Calu3 (cell line): ENCODE results near the gene MACROD2. TPM values are rescaled to one million over a fixed set of nuclear protein-coding genes. Genes with fewer than 3 reads are reported as not detected.
"Not testable (repeated sequence)": the region's sequence is repeated elsewhere in the genome, so short reads cannot be mapped to it uniquely, and the experiment has no call there.

ENCODE experiments used
- BruUV-seq: library from RNA; stranded (reverse); fragments of 400-500 nt; replicated peaks from 2 replicates; lab custom pipeline; 2021; lab: Mats Ljungman, UMichigan
- CTCF ChIA-PET: fragments of 300-600 bp; sonication (Branson Sonifier 250); formaldehyde crosslinking; loops from one replicate; lab custom pipeline; 2022; ENCODE audit warnings: antibody characterized with exemption; lab: Charles Lee
- DNase-seq: peaks from one replicate; pipeline ENCODE4 v3.0.0; 2022
- H3K27ac Mint-ChIP-seq: one replicate; pipeline ENCODE4 v1.8.0; 2022; ENCODE audit warnings: mixed read lengths; ENCODE audit not compliant: unreplicated experiment
- H3K27me3 Mint-ChIP-seq: one replicate; pipeline ENCODE4 v1.8.0; 2022; ENCODE audit warnings: mixed read lengths; ENCODE audit not compliant: unreplicated experiment
- H3K36me3 Mint-ChIP-seq: one replicate; pipeline ENCODE4 v1.8.0; 2022; ENCODE audit warnings: mild to moderate bottlenecking, moderate library complexity, mixed read lengths; ENCODE audit not compliant: insufficient read depth, unreplicated experiment
- H3K4me1 Mint-ChIP-seq: one replicate; pipeline ENCODE4 v1.8.0; 2022; ENCODE audit warnings: mild to moderate bottlenecking, low read depth, mixed read lengths; ENCODE audit not compliant: unreplicated experiment
- H3K4me3 Mint-ChIP-seq: one replicate; pipeline ENCODE4 v1.8.0; 2022; ENCODE audit warnings: mild to moderate bottlenecking, low read depth, moderate library complexity, mixed read lengths; ENCODE audit not compliant: unreplicated experiment
- H3K9me3 Mint-ChIP-seq: one replicate; pipeline ENCODE4 v1.8.0; 2022; ENCODE audit warnings: low read depth, mixed read lengths; ENCODE audit not compliant: unreplicated experiment
- CTCF ChIP-seq: fragments of 200-600 bp; IDR thresholded peaks from one replicate; pipeline ENCODE4 v1.8.0; 2022; ENCODE audit warnings: antibody characterized with exemption; ENCODE audit not compliant: unreplicated experiment
- intact Hi-C: fragments of 100-400 bp; cut with micrococcal nuclease; formaldehyde crosslinking; loops from one replicate; pipeline ENCODE4 v1.10.0; 2022; ENCODE audit not compliant: unreplicated experiment
- total RNA-seq: library from RNA; stranded (reverse); gene quantifications from 2 replicates; pipeline ENCODE4 v1.2.3, GENCODE V29; 2022

MACROD2 gene
- total RNA-seq, 1 experiment from 2014 or later = 29.4 TPM

GRCh38 chr20:16011519-16011918 is 2016.2 kb downstream of the MACROD2 start:
- CTCF ChIA-PET = no interaction called here
- TF ChIP-seq CTCF = no peak
- BruUV-seq = no TSS peak
- no peak overlapping the region for H3K4me3 Mint-ChIP-seq
- no peaks in the 10 kb centered on the region for H3K36me3 Mint-ChIP-seq
- no peak for DNase-seq
- H3K4me1 Mint-ChIP-seq = no peaks in the 10 kb centered on the region
- intact Hi-C loops = no loop called here
- H3K27ac Mint-ChIP-seq = no peak overlapping the region
- H3K9me3 Mint-ChIP-seq = no peaks in the 10 kb centered on the region
- no peaks in the 10 kb centered on the region for H3K27me3 Mint-ChIP-seq

- CTCF ChIA-PET, H3K9me3 Mint-ChIP-seq, BruUV-seq, DNase-seq, H3K27me3 Mint-ChIP-seq, intact Hi-C loops, H3K4me3 Mint-ChIP-seq, H3K36me3 Mint-ChIP-seq, H3K4me1 Mint-ChIP-seq, H3K27ac Mint-ChIP-seq: not testable (repeated sequence)
Measured at GRCh38 chr20:16012934-16013333, 2017.6 kb downstream of the MACROD2 start.

GRCh38 chr20:16013631-16014030 is 2018.3 kb downstream of the MACROD2 start:
- Mint-ChIP-seq H3K36me3 (no peaks in the 10 kb centered on the region), H3K27me3 (no peaks in the 10 kb centered on the region), H3K27ac (no peak overlapping the region), H3K9me3 (peaks cover 2% of the 10 kb centered on the region), H3K4me3 (no peak overlapping the region), H3K4me1 (peaks cover 6% of the 10 kb centered on the region)
- no peak for TF ChIP-seq CTCF
- no peak for DNase-seq
- intact Hi-C loops = no loop called here
- no TSS peak for BruUV-seq
- CTCF ChIA-PET = no interaction called here

- no TSS peak for BruUV-seq
- H3K4me1 Mint-ChIP-seq = peaks cover 12% of the 10 kb centered on the region
- intact Hi-C loops = no loop called here
- no peaks in the 10 kb centered on the region for H3K27me3 Mint-ChIP-seq
- DNase-seq = no peak
- peaks cover 2% of the 10 kb centered on the region for H3K9me3 Mint-ChIP-seq
- no peak overlapping the region for H3K4me3 Mint-ChIP-seq
- H3K36me3 Mint-ChIP-seq = no peaks in the 10 kb centered on the region
- CTCF ChIA-PET = no interaction called here
- TF ChIP-seq CTCF = no peak
- no peak overlapping the region for H3K27ac Mint-ChIP-seq
Measured at GRCh38 chr20:16014436-16014835, 2019.1 kb downstream of the MACROD2 start.

- DNase-seq = no peak
- Mint-ChIP-seq H3K9me3 (peaks cover 2% of the 10 kb centered on the region), H3K36me3 (no peaks in the 10 kb centered on the region), H3K4me3 (no peak overlapping the region), H3K27ac (no peak overlapping the region), H3K27me3 (no peaks in the 10 kb centered on the region), H3K4me1 (peaks cover 12% of the 10 kb centered on the region)
- intact Hi-C loops = no loop called here
- CTCF ChIA-PET = no interaction called here
- no TSS peak for BruUV-seq
- no peak for TF ChIP-seq CTCF
Measured at GRCh38 chr20:16017656-16018055, 2022.3 kb downstream of the MACROD2 start.
